Activated CD8-positive, alpha-beta memory T cell treated with anti-CD3 and anti-CD28 coated beads for 36 hours (primary cell): ENCODE results near the gene AKR1C2. TPM values are rescaled to one million over a fixed set of nuclear protein-coding genes. Genes with fewer than 3 reads are reported as not detected.
"Not testable (repeated sequence)": the region's sequence is repeated elsewhere in the genome, so short reads cannot be mapped to it uniquely, and the experiment has no call there.

Source experiments
- CTCF ChIA-PET: fragments of 350-600 bp; sonication (Branson Sonifier 250); formaldehyde crosslinking; loops from one replicate; lab custom pipeline; 2021; ENCODE audit warnings: antibody characterized with exemption; lab: Charles Lee
- POLR2A ChIA-PET: fragments of 350-600 bp; sonication (Branson Sonifier 250); formaldehyde crosslinking; loops from one replicate; lab custom pipeline; 2021; ENCODE audit warnings: antibody characterized with exemption; lab: Charles Lee
- total RNA-seq, 2 experiments: library from RNA; stranded (reverse); gene quantifications; one replicate each; pipeline ENCODE4 v1.2.3, GENCODE V29; 2021

Gene AKR1C2
- total RNA-seq, result not detected

GRCh38 chr10:5003127-5004029 is at the start of gene AKR1C2:
AKR1C2 (minus strand) TSS chr10:5003857; CDS start chr10:5003835, 22 bp downstream.
- CTCF ChIA-PET, result interaction anchor here (0.7 kb wide), 1 partner anchor 153 kb away, joined by 3 read pairs; no protein-coding TSS in a partner anchor
- POLR2A ChIA-PET, result not testable (repeated sequence)

GRCh38 chr10:5052951-5053500 is 49.4 kb upstream of the AKR1C2 start:
- CTCF ChIA-PET, POLR2A ChIA-PET: not testable (repeated sequence)

GRCh38 chr10:5047912-5048628 is 44.4 kb upstream of the AKR1C2 start:
- CTCF ChIA-PET, result no interaction called here
- POLR2A ChIA-PET, result no interaction called here

GRCh38 chr10:5047055-5047454 is 43.4 kb upstream of the AKR1C2 start:
- CTCF ChIA-PET, POLR2A ChIA-PET: not testable (repeated sequence)

- POLR2A ChIA-PET, result no interaction called here
- CTCF ChIA-PET, result no interaction called here
Measured at GRCh38 chr10:5046410-5046809, 42.8 kb upstream of the AKR1C2 start.

- ChIA-PET POLR2A (no interaction called here), CTCF (no interaction called here)
Measured at GRCh38 chr10:5045095-5045494, 41.4 kb upstream of the AKR1C2 start.

GRCh38 chr10:5043716-5044115 is 40.1 kb upstream of the AKR1C2 start:
- CTCF ChIA-PET, result no interaction called here
- POLR2A ChIA-PET, result no interaction called here

GRCh38 chr10:5042922-5043321 is 39.3 kb upstream of the AKR1C2 start:
- ChIA-PET POLR2A (no interaction called here), CTCF (no interaction called here)

- CTCF ChIA-PET, result no interaction called here
Measured at GRCh38 chr10:5041471-5042023, 37.9 kb upstream of the AKR1C2 start.

GRCh38 chr10:5040781-5041470 is 37.3 kb upstream of the AKR1C2 start:
- ChIA-PET CTCF (no interaction called here), POLR2A (no interaction called here)

More at GRCh38 chr10:5041471-5042023, 37.9 kb upstream of the AKR1C2 start:
- POLR2A ChIA-PET, result no interaction called here

GRCh38 chr10:5040010-5040673 is 36.5 kb upstream of the AKR1C2 start:
- ChIA-PET CTCF (no interaction called here), POLR2A (no interaction called here)

- POLR2A ChIA-PET, result no interaction called here
Measured at GRCh38 chr10:5038733-5039132, 35.1 kb upstream of the AKR1C2 start.

GRCh38 chr10:5038101-5038500 is 34.4 kb upstream of the AKR1C2 start:
- CTCF ChIA-PET, result no interaction called here

More at GRCh38 chr10:5038733-5039132, 35.1 kb upstream of the AKR1C2 start:
- CTCF ChIA-PET, result interaction anchor here (1.0 kb wide), 1 partner anchor 190 kb away, joined by 3 read pairs; no protein-coding TSS in a partner anchor

GRCh38 chr10:5036511-5036910 is 32.9 kb upstream of the AKR1C2 start:
- POLR2A ChIA-PET, result no interaction called here
- CTCF ChIA-PET, result no interaction called here

More at GRCh38 chr10:5038101-5038500, 34.4 kb upstream of the AKR1C2 start:
- POLR2A ChIA-PET, result no interaction called here

GRCh38 chr10:5035356-5035755 is 31.7 kb upstream of the AKR1C2 start:
- POLR2A ChIA-PET, result no interaction called here
- CTCF ChIA-PET, result no interaction called here

GRCh38 chr10:5034588-5034987 is 30.9 kb upstream of the AKR1C2 start:
- CTCF ChIA-PET, result no interaction called here
- POLR2A ChIA-PET, result no interaction called here

GRCh38 chr10:5033061-5033778 is 29.6 kb upstream of the AKR1C2 start:
- CTCF ChIA-PET, result no interaction called here
- POLR2A ChIA-PET, result no interaction called here

- POLR2A ChIA-PET, CTCF ChIA-PET: not testable (repeated sequence)
Measured at GRCh38 chr10:5032444-5032843, 28.8 kb upstream of the AKR1C2 start.
